ENCODE measurements around the gene SBK1.
"Not testable (repeated sequence)": the region's sequence is repeated elsewhere in the genome, so short reads cannot be mapped to it uniquely, and the experiment has no call there.

Gene SBK1

DNA sequence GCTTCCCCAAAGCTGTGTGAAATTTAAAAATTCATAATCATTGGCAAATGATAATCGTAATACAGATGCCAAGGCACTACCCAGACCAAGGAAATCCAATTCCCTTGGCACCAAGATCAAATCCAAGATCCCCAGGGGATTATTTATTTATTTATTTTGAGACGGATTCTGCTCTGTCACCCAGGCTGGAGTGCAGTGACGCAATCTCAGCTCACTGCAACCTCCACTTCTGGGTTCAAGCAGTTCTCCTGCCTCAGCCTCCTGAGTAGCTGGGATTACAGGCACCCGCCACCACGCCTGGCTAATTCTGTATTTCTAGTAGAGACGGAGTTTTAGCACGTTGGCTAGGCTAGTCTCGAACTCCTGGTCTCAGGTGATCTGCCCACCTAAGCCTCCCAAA is 43.4 kb downstream of the SBK1 start:
- DNase-seq (ENCODE audit: low spot score), result not testable (repeated sequence)

GRCh38 chr16:28336940-28337710 is 44.8 kb downstream of the SBK1 start:
- DNase-seq (ENCODE audit: low spot score), result not testable (repeated sequence)

DNA sequence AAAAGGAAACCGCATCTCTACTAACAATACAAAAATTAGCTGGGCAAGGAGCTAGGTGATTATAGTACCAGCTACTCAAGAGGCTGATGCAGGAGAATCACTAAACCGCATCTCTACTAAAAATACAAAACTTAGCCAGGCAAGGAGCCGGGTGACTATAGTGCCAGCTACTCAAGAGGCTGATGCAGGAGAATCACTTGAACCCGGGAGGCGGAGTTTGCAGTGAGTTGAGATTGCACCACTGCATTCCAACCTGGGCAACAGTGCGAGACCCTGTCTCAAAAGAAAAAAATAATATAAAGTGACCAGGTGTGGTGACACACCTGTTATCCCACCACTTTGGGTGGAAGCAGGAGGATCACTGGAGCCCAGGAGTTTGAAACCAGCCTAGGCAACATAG is 45.9 kb downstream of the SBK1 start:
- not testable (repeated sequence) for DNase-seq (ENCODE audit: low spot score)

DNA sequence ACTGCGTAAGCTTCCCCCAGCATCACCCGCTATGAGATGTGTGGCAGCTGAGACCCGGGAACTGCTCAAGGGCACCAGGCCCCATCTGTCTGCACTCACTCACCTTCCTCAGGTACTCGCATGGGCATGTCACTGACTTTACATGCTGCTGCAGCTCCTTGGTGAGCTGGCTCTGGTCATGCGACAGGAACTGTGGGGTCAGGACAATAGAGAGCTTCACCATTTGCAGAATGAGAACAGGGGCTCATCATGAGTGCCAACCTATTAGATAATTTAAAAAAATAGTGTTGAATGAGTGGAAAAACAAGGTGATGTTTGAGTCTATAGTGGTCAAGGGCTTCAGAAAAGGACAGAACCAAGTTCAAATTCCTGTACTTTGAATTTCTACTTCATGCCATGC is 70.3 kb downstream of the SBK1 start:
- not testable (repeated sequence) for DNase-seq (ENCODE audit: low spot score)

GRCh38 chr16:28363408-28363807 is 71.1 kb downstream of the SBK1 start, which contains the start of gene NPIPB6:
Gene NPIPB6, minus strand, starts transcription at chr16:28363508. Its CDS starts 686 bp downstream, at chr16:28362822.
- DNase-seq (ENCODE audit: low spot score), result not testable (repeated sequence)

- not testable (repeated sequence) for DNase-seq (ENCODE audit: low spot score)
These were observed 72.2 kb downstream of the SBK1 start for GRCh38 chr16:28364268-28365173.

DNA sequence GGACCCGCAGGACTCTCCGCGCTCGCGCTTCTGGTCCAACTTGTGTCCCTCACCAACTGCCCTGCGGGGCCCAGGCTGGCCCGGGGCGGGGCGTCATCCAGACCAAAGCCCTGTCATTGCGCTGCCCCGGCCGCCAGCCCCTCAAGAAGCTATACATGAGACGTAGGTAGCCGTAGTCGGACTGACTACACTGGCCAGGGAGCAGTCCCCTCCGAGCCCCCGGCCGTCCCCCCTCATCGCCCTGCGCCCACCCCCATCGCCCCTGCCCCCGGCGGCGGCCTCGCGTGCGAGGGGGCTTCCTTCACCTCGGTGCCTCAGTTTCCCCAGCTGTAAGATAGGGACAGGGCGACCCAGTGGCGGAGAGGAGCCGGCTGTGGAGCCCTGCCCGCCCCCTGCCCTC is 75.6 kb downstream of the SBK1 start:
- DNase-seq (ENCODE audit: low spot score), result peak; percentile 38

Data from ecto neural progenitor cell (in vitro differentiated cells).